EH (cell line): ENCODE measurements around the gene PIR.

Experiments
- DNase-seq: peaks from one replicate; pipeline ENCODE4 v3.0.0-alpha.2; 2015; ENCODE audit warnings: low read depth

Gene PIR

DNA sequence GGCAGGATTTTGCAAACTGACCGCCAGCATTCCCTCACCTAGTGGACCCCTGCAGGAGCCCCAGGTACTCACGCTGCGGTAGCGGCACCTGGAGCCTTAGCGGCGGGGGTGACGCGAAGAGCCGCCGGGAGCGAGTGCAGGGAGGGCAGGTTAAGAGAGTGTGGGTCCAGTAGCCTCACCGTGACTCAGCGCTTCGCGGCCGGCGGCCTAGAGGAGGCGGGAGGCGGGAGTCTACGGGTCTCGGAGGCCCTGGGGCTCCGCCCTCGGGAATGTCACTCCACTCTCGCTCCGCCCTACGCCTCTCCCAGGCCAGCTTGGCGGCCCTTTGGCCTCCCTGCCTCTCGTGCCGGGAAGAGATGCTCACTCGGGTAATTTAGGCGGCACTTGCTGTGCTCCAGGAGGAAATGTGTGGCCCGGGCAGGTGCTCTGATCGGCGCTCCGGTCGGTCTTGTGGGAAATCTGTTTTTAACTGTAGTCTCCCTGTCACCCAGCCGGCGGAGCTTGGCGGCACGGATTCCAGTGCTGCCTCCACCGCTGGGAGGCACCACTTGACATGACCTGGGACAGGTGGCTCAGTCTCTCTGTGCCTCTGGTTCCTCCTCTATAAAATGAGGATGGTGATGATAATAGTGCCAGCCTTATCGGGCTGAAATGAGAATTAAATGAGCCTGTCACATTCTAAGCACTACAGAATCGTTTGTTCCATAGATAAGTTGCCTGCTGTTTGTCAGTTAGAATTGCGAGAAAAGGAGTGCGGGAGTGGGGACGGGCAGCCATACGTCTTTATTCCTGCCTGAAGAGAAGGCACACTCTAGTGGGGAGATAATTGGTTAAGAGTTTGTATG is at the start of gene PIR:
PIR (minus strand) TSS at position 216 of the 845 bp plus-strand sequence. CDS start 2,076 bp downstream, outside the sequence.
- DNase-seq = peak; percentile 85

DNA sequence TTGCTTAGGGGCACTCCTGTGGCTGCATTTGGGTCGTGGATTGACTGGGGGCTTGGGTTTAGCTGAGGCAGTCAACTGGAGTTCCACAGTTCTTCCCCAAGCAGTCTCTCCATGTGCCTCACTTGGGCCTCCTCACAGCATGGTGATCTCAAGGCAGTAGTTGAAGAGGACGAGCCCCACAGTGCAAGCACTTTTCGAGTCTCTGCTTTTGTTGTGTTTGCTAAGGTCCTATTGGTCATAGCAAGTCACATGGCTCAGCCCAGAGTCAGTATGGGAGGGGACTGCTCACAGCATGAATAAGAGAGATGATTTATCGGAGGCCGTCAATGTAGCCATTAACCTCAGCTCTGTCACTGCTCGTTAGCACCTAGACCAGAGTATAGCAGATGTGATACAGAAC is 37.2 kb upstream of the PIR start:
- no peak for DNase-seq

DNA sequence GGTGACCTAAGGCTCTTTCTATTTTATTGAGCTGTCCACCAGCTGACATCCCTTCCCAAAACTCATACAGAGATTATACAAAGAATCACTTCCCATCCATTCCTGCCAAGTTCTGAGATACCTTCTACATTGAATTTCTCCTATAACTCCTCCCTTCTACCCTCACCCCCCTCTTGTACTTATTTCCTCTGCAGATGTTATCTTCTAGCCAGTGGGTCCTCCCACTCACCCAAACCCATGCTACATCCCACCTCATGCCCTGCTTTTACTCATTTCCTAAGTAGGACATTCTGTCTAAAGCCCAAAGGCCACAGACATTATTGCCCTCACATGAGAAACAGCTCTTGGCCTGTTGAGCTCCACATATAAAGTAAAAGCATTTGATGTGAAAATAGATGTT is 36.0 kb upstream of the PIR start:
- no peak for DNase-seq

DNA sequence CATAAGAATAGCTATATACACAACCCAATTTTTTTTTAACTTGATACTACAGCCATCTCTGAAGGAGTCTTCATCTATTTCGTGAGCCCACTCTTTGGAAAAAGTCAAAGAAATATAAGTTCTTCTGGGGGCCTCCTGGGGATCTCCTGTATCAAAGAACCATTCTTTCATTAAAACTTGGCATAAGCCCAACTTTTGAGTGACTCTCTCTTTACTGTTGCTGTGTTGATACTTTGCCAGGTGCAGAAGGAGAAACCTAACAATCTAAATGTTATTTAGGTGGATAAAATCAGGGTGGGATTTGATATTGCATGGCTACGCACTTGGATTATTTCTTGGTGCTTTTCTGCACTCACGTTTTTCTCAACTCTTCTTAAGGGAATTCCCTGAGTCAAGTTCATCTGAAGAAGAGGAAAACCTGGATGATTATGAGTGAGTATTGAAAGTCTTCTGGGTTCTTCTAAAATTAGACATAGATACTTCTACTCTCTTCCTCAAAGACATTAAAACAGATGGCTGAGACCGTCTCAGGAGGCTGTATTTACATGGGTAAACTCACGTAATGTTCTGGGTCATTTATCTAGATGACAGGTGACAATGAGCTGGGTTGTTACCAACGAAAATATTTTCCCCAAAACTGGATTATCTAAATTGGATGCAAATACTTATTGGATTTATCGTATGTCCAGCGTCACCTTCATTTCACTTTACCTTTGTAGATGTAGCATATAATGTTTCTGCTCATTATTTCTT is 32.7 kb upstream of the PIR start:
- no peak for DNase-seq

GRCh38 chrX:15524417-15524816 is 31.3 kb upstream of the PIR start:
- DNase-seq = peak; percentile 19

DNA sequence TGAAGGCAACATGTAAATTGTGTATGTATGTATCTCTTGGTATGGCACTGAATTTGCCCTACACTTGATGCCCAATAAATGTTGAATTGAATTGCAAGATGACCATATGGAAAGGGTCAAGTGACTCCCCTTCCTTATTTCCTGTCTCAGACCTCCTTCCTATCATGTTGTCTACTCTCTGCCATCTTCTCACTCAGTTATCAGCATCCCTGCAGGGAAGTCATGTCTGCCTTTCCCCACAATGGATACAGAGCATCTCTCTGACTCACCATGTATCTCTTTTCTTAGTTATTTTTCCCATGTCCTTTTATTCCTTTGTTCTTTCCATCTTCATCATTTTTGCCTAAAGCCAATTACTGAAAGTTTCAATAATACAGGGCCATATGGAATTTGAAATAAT is 30.0 kb upstream of the PIR start:
- DNase-seq = no peak

DNA sequence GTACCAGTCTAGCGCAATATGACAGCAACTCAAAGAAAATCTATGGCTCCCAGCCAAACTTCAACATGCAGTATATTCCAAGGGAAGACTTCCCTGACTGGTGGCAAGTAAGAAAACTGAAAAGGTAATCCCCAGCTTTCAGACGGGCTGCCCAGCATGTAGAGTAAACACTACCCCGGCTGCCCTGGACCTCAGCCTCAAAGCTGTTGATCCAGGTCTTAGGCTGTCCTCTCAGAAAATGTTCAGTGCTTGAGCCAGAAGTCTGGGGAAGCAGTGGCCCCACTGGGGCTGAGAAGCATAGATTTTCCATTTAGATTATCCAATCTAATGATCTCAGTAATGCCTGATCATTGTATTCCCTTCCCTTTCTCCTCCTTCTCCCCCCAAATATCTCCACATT is 29.3 kb upstream of the PIR start:
- no peak for DNase-seq

DNA sequence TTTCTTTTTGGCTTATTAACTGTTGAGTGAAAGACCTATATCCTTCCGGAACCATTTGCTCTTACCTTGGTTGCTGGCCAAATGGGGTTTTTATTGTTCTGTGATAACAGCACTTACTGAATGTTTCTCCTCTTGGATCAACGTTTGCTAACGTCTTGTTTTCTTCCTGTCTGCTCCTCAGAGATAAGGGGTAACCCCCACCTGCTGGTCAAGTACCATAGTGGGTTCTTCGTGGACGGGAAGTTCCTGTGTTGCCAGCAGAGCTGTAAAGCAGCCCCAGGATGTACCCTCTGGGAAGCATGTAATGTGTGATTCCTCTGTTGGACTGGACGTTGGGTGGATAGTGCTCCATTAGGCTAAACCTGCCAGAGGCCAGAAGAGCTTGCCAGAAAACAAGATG is 22.8 kb upstream of the PIR start:
- no peak for DNase-seq

GRCh38 chrX:15514279-15514678 is 21.1 kb upstream of the PIR start:
- no peak for DNase-seq

- DNase-seq = peak; percentile 5
These were observed 19.4 kb upstream of the PIR start for GRCh38 chrX:15512401-15512965.

GRCh38 chrX:15511563-15511962 is 18.4 kb upstream of the PIR start:
- no peak for DNase-seq

DNA sequence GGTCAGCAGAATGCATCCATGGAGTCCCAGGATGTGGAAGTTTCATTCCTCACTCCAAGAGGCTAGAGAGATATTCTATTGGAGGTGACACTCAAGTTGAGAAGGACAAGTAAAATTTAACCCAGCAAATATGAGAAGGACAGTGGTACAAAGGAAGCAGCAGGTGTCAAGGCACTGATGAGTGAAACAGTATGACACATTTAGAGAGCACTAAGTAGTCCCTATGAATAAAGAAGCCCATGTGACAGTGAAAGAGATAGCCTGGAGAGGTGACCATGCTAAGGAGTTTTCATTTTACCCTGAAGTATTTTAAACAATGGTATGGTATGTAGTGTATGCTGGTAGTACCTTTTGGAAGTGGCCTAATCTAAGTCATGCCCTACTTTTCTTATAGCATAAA is 16.7 kb upstream of the PIR start:
- no peak for DNase-seq

- DNase-seq = no peak
These were observed 13.9 kb upstream of the PIR start for GRCh38 chrX:15507005-15507404.

DNA sequence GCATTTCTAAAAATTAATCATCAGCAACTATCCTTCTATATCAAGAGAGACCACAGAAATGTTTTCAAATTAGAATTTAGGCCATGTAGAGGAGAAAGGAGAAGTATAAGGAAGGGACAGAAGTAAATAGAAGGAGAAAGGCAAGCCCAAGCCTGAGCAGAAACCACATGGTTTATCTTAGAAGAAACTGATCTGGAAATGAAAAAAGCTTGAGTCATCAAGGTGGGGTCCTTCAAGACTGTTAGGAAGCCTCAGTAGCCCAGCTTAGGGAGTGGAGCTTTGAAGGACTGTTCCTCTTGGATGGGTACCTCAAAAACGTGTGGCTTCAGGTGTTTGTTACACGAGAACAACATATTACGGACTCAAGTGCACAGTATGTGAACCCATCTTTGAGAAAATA is 12.0 kb upstream of the PIR start:
- no peak for DNase-seq

- no peak for DNase-seq
These were observed 11.5 kb upstream of the PIR start for GRCh38 chrX:15504661-15505060.

GRCh38 chrX:15501506-15501905 is 8.4 kb upstream of the PIR start:
- no peak for DNase-seq

DNA sequence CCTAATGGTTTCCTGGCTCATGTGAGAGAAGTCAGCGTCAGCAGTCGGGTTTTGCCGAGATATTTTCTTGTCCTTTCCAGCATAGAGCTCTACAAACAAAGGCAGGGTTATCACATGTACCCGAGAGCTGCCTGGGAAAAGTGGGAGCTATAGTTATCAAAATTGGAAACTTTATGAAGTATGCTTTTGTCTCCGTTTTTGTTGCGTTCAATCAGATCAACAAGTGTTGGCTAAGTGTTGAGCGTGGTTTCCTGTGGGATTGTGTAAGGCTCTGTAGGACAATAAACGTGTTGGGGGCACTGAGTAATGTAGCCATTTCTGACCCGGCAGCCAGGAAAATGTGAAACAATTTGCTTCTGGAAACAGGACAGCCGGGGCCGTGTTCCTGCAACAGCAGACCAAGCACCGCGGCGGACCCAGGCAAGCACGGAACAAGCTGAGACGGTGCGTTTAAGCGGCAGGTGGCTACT is 7.4 kb upstream of the PIR start, which contains the start of gene BMX:
BMX (plus strand) TSS at position 311 of the 470 bp plus-strand sequence. CDS start 7,547 bp downstream, outside the sequence.
- no peak for DNase-seq

- DNase-seq = no peak
These were observed 6.8 kb upstream of the PIR start for GRCh38 chrX:15499976-15500375.

DNA sequence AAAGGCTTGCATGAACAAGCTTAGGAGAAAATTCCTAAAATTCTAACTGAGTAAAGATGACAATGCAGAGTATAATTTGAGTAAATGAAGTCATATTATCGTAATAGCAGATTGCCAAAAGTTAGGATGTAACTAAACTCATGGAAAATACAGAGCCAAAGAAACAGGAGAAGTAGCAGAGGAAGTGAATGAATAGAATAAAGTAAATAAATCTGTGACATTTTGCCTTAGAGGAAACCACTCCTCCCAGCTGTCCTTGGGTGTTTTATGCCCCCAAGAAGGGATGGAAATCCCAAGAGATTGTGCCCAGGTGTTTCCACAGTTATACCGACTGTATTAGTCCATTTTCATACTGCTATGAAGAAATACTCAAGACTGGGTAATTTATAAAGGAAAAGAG is 5.6 kb upstream of the PIR start:
- DNase-seq = no peak

- peak; percentile 43 for DNase-seq
These were observed 4.7 kb upstream of the PIR start for GRCh38 chrX:15497865-15498264.

GRCh38 chrX:15496824-15497223 is 3.7 kb upstream of the PIR start:
- DNase-seq = no peak

GRCh38 chrX:15495801-15496200 is 2.7 kb upstream of the PIR start:
- no peak for DNase-seq

DNA sequence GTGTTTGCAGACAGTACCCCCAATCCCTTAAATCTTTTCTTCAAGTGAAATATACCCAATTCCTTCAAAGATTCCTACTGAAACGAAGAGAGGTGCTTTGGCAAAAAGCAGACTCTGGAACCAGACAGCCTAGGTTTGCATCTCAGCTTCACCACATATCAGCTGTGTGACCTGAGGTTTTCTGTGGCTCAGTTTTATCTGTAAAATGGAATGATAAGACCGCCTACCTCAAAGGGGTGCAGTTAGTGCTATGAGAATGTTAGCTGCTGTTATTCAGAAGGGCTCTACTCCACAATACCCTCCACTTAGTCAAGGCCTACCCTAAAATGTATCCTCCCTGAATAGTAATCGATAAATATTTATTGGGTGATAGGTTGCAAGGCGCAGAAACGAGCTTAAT is 664 bp downstream of the PIR start:
- no peak for DNase-seq
